Stimulated activated naive CD8-positive, alpha-beta T cell treated with anti-CD3 and anti-CD28 coated beads, Interleukin-15, Interleukin-2, amounts not matched to agents 100 U/mL and 50 U/mL, for 24 hours (primary cell): Measurements from ENCODE around the gene SIM2.
A peak's percentile ranks its signal among the peaks of the same experiment; 100 is the strongest.
"Not testable (repeated sequence)": the region's sequence is repeated elsewhere in the genome, so short reads cannot be mapped to it uniquely, and the experiment has no call there.

ENCODE experiments used
- ATAC-seq: fragments of 150-1000 bp; cut with Tn5 transposase; one replicate; pipeline ENCODE4 v1.10.0; 2021
- DNase-seq: peaks from one replicate; pipeline ENCODE4 v3.0.0; 2021

Gene SIM2

GRCh38 chr21:36698981-36699545, at the start of gene SIM2:
Gene SIM2, plus strand, starts transcription at chr21:36699115. Its CDS starts 632 bp downstream, at chr21:36699747.
- ATAC-seq, result no peak
- peak; percentile 19 for DNase-seq

- ATAC-seq (no peak), DNase-seq (no peak)
Measured at GRCh38 chr21:36654324-36654723, 44.6 kb upstream of the SIM2 start.

- ATAC-seq, result no peak
- no peak for DNase-seq
Measured at GRCh38 chr21:36654796-36655325, 44.1 kb upstream of the SIM2 start.

- no peak for DNase-seq
- no peak for ATAC-seq
Measured at GRCh38 chr21:36656138-36656537, 42.8 kb upstream of the SIM2 start.

GRCh38 chr21:36657290-36657689, 41.6 kb upstream of the SIM2 start:
- DNase-seq, ATAC-seq: not testable (repeated sequence)

- DNase-seq (no peak), ATAC-seq (no peak)
Measured at GRCh38 chr21:36657999-36658398, 40.9 kb upstream of the SIM2 start.

GRCh38 chr21:36658926-36659325, 40.0 kb upstream of the SIM2 start:
- ATAC-seq (no peak), DNase-seq (no peak)

GRCh38 chr21:36661511-36662309, 37.2 kb upstream of the SIM2 start:
- DNase-seq (no peak), ATAC-seq (no peak)

- ATAC-seq (no peak), DNase-seq (no peak)
Measured at GRCh38 chr21:36663033-36663855, 35.7 kb upstream of the SIM2 start.

GRCh38 chr21:36664662-36664990, 34.3 kb upstream of the SIM2 start:
- ATAC-seq (no peak), DNase-seq (no peak)

- ATAC-seq, result no peak
- no peak for DNase-seq
Measured at GRCh38 chr21:36665806-36666205, 33.1 kb upstream of the SIM2 start.

GRCh38 chr21:36668713-36669112, 30.2 kb upstream of the SIM2 start:
- ATAC-seq (no peak), DNase-seq (no peak)

GRCh38 chr21:36671836-36672235, 27.1 kb upstream of the SIM2 start:
- DNase-seq (no peak), ATAC-seq (no peak)

GRCh38 chr21:36672296-36672695, 26.6 kb upstream of the SIM2 start:
- ATAC-seq, result not testable (repeated sequence)

GRCh38 chr21:36672737-36673136, 26.2 kb upstream of the SIM2 start:
- no peak for ATAC-seq
- DNase-seq, result no peak

More at GRCh38 chr21:36672296-36672695, 26.6 kb upstream of the SIM2 start:
- not testable (repeated sequence) for DNase-seq

GRCh38 chr21:36676039-36676950, 22.6 kb upstream of the SIM2 start:
- no peak for DNase-seq

GRCh38 chr21:36677443-36677842, 21.5 kb upstream of the SIM2 start:
- DNase-seq (no peak), ATAC-seq (no peak)

More at GRCh38 chr21:36676039-36676950, 22.6 kb upstream of the SIM2 start:
- no peak for ATAC-seq

- DNase-seq, result no peak
- no peak for ATAC-seq
Measured at GRCh38 chr21:36678538-36678937, 20.4 kb upstream of the SIM2 start.

GRCh38 chr21:36681117-36681631, 17.7 kb upstream of the SIM2 start:
- ATAC-seq (no peak), DNase-seq (no peak)

- ATAC-seq (no peak), DNase-seq (no peak)
Measured at GRCh38 chr21:36684957-36685714, 13.8 kb upstream of the SIM2 start.

GRCh38 chr21:36686955-36687354, 12.0 kb upstream of the SIM2 start:
- DNase-seq, result no peak
- ATAC-seq, result no peak
